ENCODE results near the gene SIGMAR1. TPM values are rescaled to one million over a fixed set of nuclear protein-coding genes. Genes with fewer than 3 reads are reported as not detected.

SIGMAR1 gene
- total RNA-seq, 3 donors from 2014 or later (not counting 1 experiment from before 2014, with no cell fraction given): 22.1 to 29.8 (median 23.0) TPM

GRCh38 chr9:34651876-34652601, 14.5 kb upstream of the SIGMAR1 start, which contains the start of gene IL11RA:
TSS of gene IL11RA (plus strand) at chr9:34652185. CDS start at chr9:34655218, 3,033 bp downstream.
- H3K27me3 ChIP-seq (ENCODE audit: control insufficient read depth, insufficient read depth, low read length): no peaks in the 10 kb centered on the region
- Mint-ChIP-seq H3K27me3 (ENCODE audit: low read depth in 2 of 2) (no peaks in the 10 kb centered on the region), H3K4me3 (no peak within 1 kb of the TSS), H3K27ac (peak within 1 kb of the TSS in 1 of 2 donors; percentile 83), H3K4me1 (peaks cover 37 to 39% of the 10 kb centered on the region in 2 donors), H3K9me3 (no peaks in the 10 kb centered on the region), H3K36me3 (no peaks in the 10 kb centered on the region)
- 53% methylated on average over 21 of the region's 24 CpGs for WGBS (ENCODE audit: insufficient coverage)
- H3K4me1 ChIP-seq (ENCODE audit: control insufficient read depth, insufficient read depth, low read length): peaks cover 30% of the 10 kb centered on the region
- H3K36me3 ChIP-seq (ENCODE audit: control insufficient read depth, insufficient read depth, low read length): peaks cover 25% of the 10 kb centered on the region
- intact Hi-C loops (cut with micrococcal nuclease): no loop called here
- no peaks in the 10 kb centered on the region for H3K9me3 ChIP-seq (ENCODE audit: control insufficient read depth, insufficient read depth, low read length)
- peak; percentile 35 to 76 (median 61) for ATAC-seq
- DNase-seq: peak in 1 of 2 donors; percentile 50
- no peak within 1 kb of the TSS for H3K27ac ChIP-seq (ENCODE audit: low read length)
- TF ChIP-seq CTCF (IDR thresholded peaks at IDR 0.05): no peak
- no peak within 1 kb of the TSS for H3K4me3 ChIP-seq (ENCODE audit: low read length)

GRCh38 chr9:34651321-34651720, 13.7 kb upstream of the SIGMAR1 start:
- 85% methylated on average over 3 of the region's 4 CpGs for WGBS (ENCODE audit: insufficient coverage)
- Histone ChIP-seq H3K27me3 (ENCODE audit: control insufficient read depth, insufficient read depth, low read length) (no peaks in the 10 kb centered on the region), H3K4me3 (ENCODE audit: low read length) (no peak overlapping the region), H3K9me3 (ENCODE audit: control insufficient read depth, insufficient read depth, low read length) (no peaks in the 10 kb centered on the region), H3K4me1 (ENCODE audit: control insufficient read depth, insufficient read depth, low read length) (peaks cover 32% of the 10 kb centered on the region), H3K27ac (ENCODE audit: low read length) (no peak overlapping the region), H3K36me3 (ENCODE audit: control insufficient read depth, insufficient read depth, low read length) (peaks cover 25% of the 10 kb centered on the region)
- H3K4me3 Mint-ChIP-seq: no peak overlapping the region
- peak overlapping the region in 1 of 2 donors; percentile 83 for H3K27ac Mint-ChIP-seq
- DNase-seq (no peak), ATAC-seq (no peak)
- no peaks in the 10 kb centered on the region for H3K36me3 Mint-ChIP-seq
- peaks cover 37 to 44% of the 10 kb centered on the region in 2 donors for H3K4me1 Mint-ChIP-seq
- H3K9me3 Mint-ChIP-seq: no peaks in the 10 kb centered on the region
- intact Hi-C loops (cut with micrococcal nuclease): no loop called here
- H3K27me3 Mint-ChIP-seq (ENCODE audit: low read depth in 2 of 2): no peaks in the 10 kb centered on the region
- no peak for TF ChIP-seq CTCF (IDR thresholded peaks at IDR 0.05)

- Histone ChIP-seq H3K4me3 (ENCODE audit: low read length) (no peak overlapping the region), H3K9me3 (ENCODE audit: control insufficient read depth, insufficient read depth, low read length) (no peaks in the 10 kb centered on the region), H3K4me1 (ENCODE audit: control insufficient read depth, insufficient read depth, low read length) (peaks cover 37% of the 10 kb centered on the region), H3K27me3 (ENCODE audit: control insufficient read depth, insufficient read depth, low read length) (no peaks in the 10 kb centered on the region), H3K36me3 (ENCODE audit: control insufficient read depth, insufficient read depth, low read length) (peaks cover 25% of the 10 kb centered on the region), H3K27ac (ENCODE audit: low read length) (no peak overlapping the region)
- no peak for DNase-seq
- Mint-ChIP-seq H3K4me1 (peaks cover 40 to 47% of the 10 kb centered on the region in 2 donors), H3K36me3 (no peaks in the 10 kb centered on the region), H3K9me3 (no peaks in the 10 kb centered on the region), H3K27me3 (ENCODE audit: low read depth in 2 of 2) (no peaks in the 10 kb centered on the region), H3K4me3 (no peak overlapping the region), H3K27ac (no peak overlapping the region)
- no peak for TF ChIP-seq CTCF (IDR thresholded peaks at IDR 0.05)
- intact Hi-C loops (cut with micrococcal nuclease): no loop called here
- WGBS (ENCODE audit: insufficient coverage): 97% methylated on average over 3 of the region's 5 CpGs
- no peak for ATAC-seq
These were observed 13.2 kb upstream of the SIGMAR1 start for GRCh38 chr9:34650816-34651215.

All from natural killer cell (primary cell).